Hepatocyte (in vitro differentiated cells): Measurements from ENCODE around the gene LRRIQ1. TPM values are rescaled to one million over a fixed set of nuclear protein-coding genes. Genes with fewer than 3 reads are reported as not detected.
A peak's percentile ranks its signal among the peaks of the same experiment; 100 is the strongest.

Source experiments
- DNase-seq: peaks from one replicate; pipeline ENCODE4 v3.0.0-alpha.2; 2016; ENCODE audit warnings: low spot score
- H2AFZ ChIP-seq: fragments of 200-600 bp; sonication (generic); 2 replicates; pipeline ENCODE4 v1.6.0; 2016; ENCODE audit warnings: antibody characterized with exemption, mild to moderate bottlenecking
- H3K27ac ChIP-seq: fragments of 200-600 bp; sonication (generic); 2 replicates; pipeline ENCODE4 v1.5.1; 2016; ENCODE audit warnings: mild to moderate bottlenecking
- H3K27me3 ChIP-seq: fragments of 200-600 bp; sonication (generic); 2 replicates; pipeline ENCODE4 v1.6.1; 2016
- H3K36me3 ChIP-seq: fragments of 200-600 bp; sonication (generic); replicated peaks from 2 replicates; pipeline ENCODE4 v1.5.1; 2016; ENCODE audit warnings: low read depth; ENCODE audit not compliant: insufficient read depth
- H3K4me1 ChIP-seq: fragments of 200-600 bp; sonication (generic); 2 replicates; pipeline ENCODE4 v1.5.1; 2016; ENCODE audit warnings: mild to moderate bottlenecking, moderate library complexity; ENCODE audit not compliant: insufficient read depth
- H3K4me2 ChIP-seq: fragments of 200-600 bp; sonication (generic); 2 replicates; pipeline ENCODE4 v1.6.0; 2016
- H3K4me3 ChIP-seq: fragments of 200-600 bp; sonication (generic); 2 replicates; pipeline ENCODE4 v1.5.1; 2016; ENCODE audit warnings: mild to moderate bottlenecking
- H3K79me2 ChIP-seq: fragments of 200-600 bp; sonication (generic); 2 replicates; pipeline ENCODE4 v1.6.0; 2017; ENCODE audit warnings: mild to moderate bottlenecking
- H3K9me2 ChIP-seq: fragments of 200-600 bp; sonication (generic); replicated peaks from 2 replicates; pipeline ENCODE4 v1.6.0; 2017; ENCODE audit warnings: mild to moderate bottlenecking; ENCODE audit not compliant: insufficient read depth
- H3K9me3 ChIP-seq: fragments of 200-600 bp; sonication (generic); 2 replicates; pipeline ENCODE4 v1.5.1; 2016; ENCODE audit warnings: low read depth, mild to moderate bottlenecking
- H4K20me1 ChIP-seq: fragments of 200-600 bp; sonication (generic); 2 replicates; pipeline ENCODE4 v1.6.0; 2016; ENCODE audit warnings: mild to moderate bottlenecking; ENCODE audit not compliant: insufficient read depth, poor library complexity, severe bottlenecking
- EZH2 ChIP-seq: fragments of 200-600 bp; sonication (generic); IDR thresholded peaks from 2 replicates; pipeline ENCODE4 v1.6.1; 2016; ENCODE audit warnings: antibody characterized with exemption, mild to moderate bottlenecking, borderline replicate concordance
- EZH2phosphoT487 ChIP-seq: fragments of 200-600 bp; sonication (generic); IDR thresholded peaks from one replicate; pipeline ENCODE4 v1.6.1; 2018; ENCODE audit warnings: antibody characterized with exemption, mild to moderate bottlenecking, low read depth, moderate library complexity; ENCODE audit not compliant: unreplicated experiment, severe bottlenecking
- WGBS: methylation state at CpG from one replicate; pipeline ENCODE4 v1.1.6; 2016; ENCODE audit warnings: low lambda C conversion rate; ENCODE audit errors: missing lambda C conversion rate; 5-methylcytosine and 5-hydroxymethylcytosine counted together
- polyA plus RNA-seq: library from polyadenylated mRNA; unstranded; fragments of >200 nt; fragmentation: Nextera tagmentation; extraction: Ambion mirVana; gene quantifications from 2 replicates; pipeline ENCODE4 v1.2.1, GENCODE V29; 2016
- total RNA-seq: library from RNA; depleted of rRNA; stranded (reverse); fragments of >200 nt; gene quantifications from 2 replicates; pipeline ENCODE4 v1.2.3, GENCODE V29; 2014
- TF ChIP-seq, protein P1 (sequence below): fragments of 200-600 bp; sonication (generic); IDR thresholded peaks from 2 replicates; pipeline ENCODE4 v1.5.1; 2016; ENCODE audit warnings: antibody characterized with exemption, mild to moderate bottlenecking; ENCODE audit not compliant: poor library complexity

The LRRIQ1 gene
- total and polyA plus RNA-seq, 2 experiments from 2014 or later, result 0.07 to 0.13 TPM

DNA sequence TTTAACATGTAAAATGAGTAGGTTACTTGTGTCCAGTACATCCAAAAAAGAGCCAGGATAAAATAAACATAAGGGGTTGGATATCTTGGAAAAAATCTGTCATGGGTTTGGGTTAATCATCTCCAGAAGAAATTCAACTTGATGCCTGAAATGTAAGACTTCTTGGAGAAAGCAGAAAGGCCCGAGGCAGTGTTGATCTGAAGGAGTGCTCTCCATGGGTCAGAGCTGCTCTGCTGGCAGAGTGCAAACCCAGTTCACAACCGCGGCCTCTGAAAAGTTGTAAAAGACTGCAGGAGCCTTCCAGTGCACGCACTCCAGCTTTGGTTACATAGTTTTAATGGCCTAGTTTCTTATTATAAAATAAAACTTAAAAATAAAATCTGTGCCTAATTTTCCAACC, 146.5 kb downstream of the LRRIQ1 start:
- Histone ChIP-seq H3K27ac (peak overlapping the region; percentile 52), H3K27me3 (no peaks in the 10 kb centered on the region), H3K4me2 (no peak overlapping the region), H3K4me1 (no peaks in the 10 kb centered on the region), H3K9me2 (no peaks in the 10 kb centered on the region), H4K20me1 (no peaks in the 10 kb centered on the region), H3K79me2 (no peaks in the 10 kb centered on the region), H3K9me3 (no peaks in the 10 kb centered on the region), H3K4me3 (no peak overlapping the region), H2AFZ (no peak overlapping the region), H3K36me3 (no peaks in the 10 kb centered on the region)
- WGBS, result 50% methylated on average over 4 of the region's 4 CpGs
- no peak for TF ChIP-seq EZH2
- TF ChIP-seq, protein P1, sequence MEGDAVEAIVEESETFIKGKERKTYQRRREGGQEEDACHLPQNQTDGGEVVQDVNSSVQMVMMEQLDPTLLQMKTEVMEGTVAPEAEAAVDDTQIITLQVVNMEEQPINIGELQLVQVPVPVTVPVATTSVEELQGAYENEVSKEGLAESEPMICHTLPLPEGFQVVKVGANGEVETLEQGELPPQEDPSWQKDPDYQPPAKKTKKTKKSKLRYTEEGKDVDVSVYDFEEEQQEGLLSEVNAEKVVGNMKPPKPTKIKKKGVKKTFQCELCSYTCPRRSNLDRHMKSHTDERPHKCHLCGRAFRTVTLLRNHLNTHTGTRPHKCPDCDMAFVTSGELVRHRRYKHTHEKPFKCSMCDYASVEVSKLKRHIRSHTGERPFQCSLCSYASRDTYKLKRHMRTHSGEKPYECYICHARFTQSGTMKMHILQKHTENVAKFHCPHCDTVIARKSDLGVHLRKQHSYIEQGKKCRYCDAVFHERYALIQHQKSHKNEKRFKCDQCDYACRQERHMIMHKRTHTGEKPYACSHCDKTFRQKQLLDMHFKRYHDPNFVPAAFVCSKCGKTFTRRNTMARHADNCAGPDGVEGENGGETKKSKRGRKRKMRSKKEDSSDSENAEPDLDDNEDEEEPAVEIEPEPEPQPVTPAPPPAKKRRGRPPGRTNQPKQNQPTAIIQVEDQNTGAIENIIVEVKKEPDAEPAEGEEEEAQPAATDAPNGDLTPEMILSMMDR, result no peak
- TF ChIP-seq EZH2phosphoT487, result no peak
- DNase-seq, result peak; percentile 58

GRCh38 chr12:85183855-85184254, 147.7 kb downstream of the LRRIQ1 start:
- H3K79me2 ChIP-seq, result no peaks in the 10 kb centered on the region
- no peak overlapping the region for H3K4me2 ChIP-seq
- H4K20me1 ChIP-seq, result no peaks in the 10 kb centered on the region
- no peaks in the 10 kb centered on the region for H3K36me3 ChIP-seq
- no peaks in the 10 kb centered on the region for H3K27me3 ChIP-seq
- no peak for DNase-seq
- no peak overlapping the region for H2AFZ ChIP-seq
- 84% methylated on average over 2 of the region's 2 CpGs for WGBS
- H3K9me3 ChIP-seq, result no peaks in the 10 kb centered on the region
- TF ChIP-seq, protein P1, result no peak
- TF ChIP-seq EZH2phosphoT487 (no peak), EZH2 (no peak)
- H3K4me1 ChIP-seq, result no peaks in the 10 kb centered on the region
- no peak overlapping the region for H3K4me3 ChIP-seq
- no peaks in the 10 kb centered on the region for H3K9me2 ChIP-seq
- H3K27ac ChIP-seq, result no peak overlapping the region

GRCh38 chr12:85186236-85186635, 150.1 kb downstream of the LRRIQ1 start:
- Histone ChIP-seq H3K4me2 (no peak overlapping the region), H3K9me2 (no peaks in the 10 kb centered on the region), H2AFZ (no peak overlapping the region), H4K20me1 (no peaks in the 10 kb centered on the region), H3K79me2 (no peaks in the 10 kb centered on the region), H3K27ac (no peak overlapping the region), H3K4me1 (no peaks in the 10 kb centered on the region), H3K27me3 (no peaks in the 10 kb centered on the region), H3K36me3 (no peaks in the 10 kb centered on the region), H3K4me3 (no peak overlapping the region), H3K9me3 (no peaks in the 10 kb centered on the region)
- no peak for DNase-seq
- TF ChIP-seq, protein P1, result no peak
- TF ChIP-seq EZH2phosphoT487 (no peak), EZH2 (no peak)
- 94% methylated on average over 3 of the region's 3 CpGs for WGBS

DNA sequence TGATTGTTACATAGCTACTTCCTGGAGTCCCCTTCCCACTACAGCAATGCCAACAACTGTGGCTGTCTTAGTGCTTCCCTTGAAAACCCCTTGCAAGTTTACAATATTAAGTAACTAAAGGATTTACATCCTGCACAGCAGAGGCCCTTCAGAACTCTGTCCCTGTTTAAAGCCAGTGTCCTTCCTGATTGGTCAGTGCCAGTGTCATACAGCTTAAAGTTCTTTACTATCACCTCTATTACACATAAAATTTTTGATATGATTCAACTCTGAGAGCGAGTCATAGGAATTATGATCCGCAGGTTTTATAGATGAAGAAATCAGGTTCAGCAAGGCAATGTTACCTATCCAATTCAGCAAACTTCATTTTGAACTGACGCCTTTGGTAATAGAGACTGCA, 152.5 kb downstream of the LRRIQ1 start:
- no peaks in the 10 kb centered on the region for H3K36me3 ChIP-seq

More for the DNA sequence above, 152.5 kb downstream of the LRRIQ1 start:
- no peak for DNase-seq
- Histone ChIP-seq H2AFZ (no peak overlapping the region), H3K4me2 (no peak overlapping the region), H3K27me3 (no peaks in the 10 kb centered on the region), H4K20me1 (no peaks in the 10 kb centered on the region), H3K4me3 (no peak overlapping the region), H3K79me2 (no peaks in the 10 kb centered on the region), H3K9me3 (no peaks in the 10 kb centered on the region), H3K9me2 (no peaks in the 10 kb centered on the region), H3K27ac (no peak overlapping the region), H3K4me1 (no peaks in the 10 kb centered on the region)
- TF ChIP-seq EZH2phosphoT487 (no peak), EZH2 (no peak)
- TF ChIP-seq, protein P1, result no peak
- WGBS, result 82% methylated on average over 3 of the region's 3 CpGs
